HG03060 (cell line): ENCODE results near the gene SIGLEC5.

ENCODE experiments used
- ATAC-seq: cut with Tn5 transposase; IDR thresholded peaks from one replicate; pipeline ENCODE4 v1.9.1; 2021; ENCODE audit warnings: low read depth, moderate number of reproducible peaks; ENCODE audit not compliant: unreplicated experiment

SIGLEC5 gene

DNA sequence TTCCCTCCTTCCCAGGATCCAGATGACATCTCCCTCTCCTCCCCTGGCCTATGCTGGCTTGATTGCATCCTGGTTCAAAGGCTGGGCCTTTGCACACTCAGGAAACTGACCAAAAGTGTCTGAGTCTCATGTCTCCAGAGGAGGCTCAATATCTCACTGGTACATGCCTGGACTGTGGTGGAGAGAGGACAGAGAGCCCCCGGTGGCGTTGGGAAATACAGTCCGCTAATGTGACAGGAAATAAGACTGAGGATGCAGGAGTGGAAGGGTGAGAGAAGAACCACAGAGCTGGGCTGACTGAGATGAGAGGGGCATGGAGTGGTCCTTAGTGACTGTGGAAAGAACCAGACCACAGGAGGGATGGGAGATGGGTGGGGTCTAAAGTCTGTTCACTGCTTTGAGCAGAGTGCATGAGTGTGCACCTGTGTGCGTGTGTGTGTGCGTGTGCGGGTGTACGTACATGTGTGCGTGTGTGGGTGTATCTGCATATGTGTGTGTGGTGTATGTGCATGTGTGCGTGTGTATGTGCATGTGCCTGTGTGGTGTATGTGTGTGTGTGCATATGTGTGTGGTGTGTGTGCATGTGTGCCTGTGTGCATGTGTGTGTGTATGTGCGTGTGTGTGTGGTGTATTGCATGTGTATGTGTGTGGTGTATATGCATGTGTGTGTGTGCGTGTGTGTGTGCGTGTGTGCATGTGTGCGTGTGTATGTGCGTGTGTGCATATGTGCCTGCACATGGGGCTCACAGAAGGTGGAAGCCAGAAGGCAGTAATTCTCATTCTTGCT lies 1.9 kb downstream of the SIGLEC5 start:
- ATAC-seq, result no peak

DNA sequence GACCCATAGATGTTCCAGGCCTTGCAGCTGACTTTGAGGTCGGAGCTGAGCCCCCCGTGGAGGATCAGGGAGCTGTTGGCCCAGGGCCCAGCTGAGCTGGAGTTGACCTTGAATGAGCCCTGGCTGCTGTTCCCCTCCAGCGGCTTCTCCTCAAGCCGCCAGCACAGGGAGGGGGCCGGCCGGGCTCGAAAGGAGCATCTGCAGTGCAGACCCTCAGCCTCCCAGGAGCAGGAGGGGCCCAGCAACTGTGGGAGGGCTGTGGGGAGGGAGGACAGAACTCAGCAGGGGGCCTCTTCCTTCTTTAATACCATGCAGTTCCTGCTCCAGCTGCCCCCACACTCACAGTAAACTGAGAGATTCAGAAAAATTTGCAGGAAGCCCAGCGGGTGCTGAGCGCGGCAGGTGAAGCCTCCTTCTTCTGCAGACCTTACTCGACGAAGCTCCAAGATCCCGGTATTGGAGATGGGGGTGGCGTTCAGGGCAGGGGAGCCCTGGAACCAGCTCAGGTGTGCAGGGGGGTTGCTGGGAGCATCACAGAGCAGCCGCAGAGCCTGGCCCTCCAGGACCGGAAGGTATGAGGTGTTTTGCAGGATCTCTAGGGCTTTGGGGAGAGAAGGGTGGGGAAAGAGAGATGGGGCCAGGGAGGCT lies 2.6 kb downstream of the SIGLEC5 start:
- ATAC-seq, result no peak

DNA sequence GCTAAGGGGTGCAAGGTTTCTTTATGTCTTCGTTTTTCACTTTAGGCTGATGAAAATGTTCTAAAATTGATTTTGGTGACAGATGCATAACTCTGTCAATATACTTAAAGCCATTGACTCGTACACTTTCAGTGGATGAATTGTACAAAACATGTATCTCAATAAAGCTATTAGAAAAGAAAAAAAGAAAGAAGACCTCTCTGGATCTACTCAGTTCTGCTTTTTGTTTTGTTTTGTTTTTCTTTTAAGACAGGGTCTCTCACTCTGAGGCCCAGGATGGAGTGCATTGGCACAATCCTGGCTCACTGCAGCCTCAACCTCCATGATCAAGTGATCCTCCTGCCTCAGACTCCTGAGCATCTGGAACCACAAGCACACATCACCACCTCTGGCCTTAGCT lies 3.5 kb downstream of the SIGLEC5 start:
- ATAC-seq, result no peak

DNA sequence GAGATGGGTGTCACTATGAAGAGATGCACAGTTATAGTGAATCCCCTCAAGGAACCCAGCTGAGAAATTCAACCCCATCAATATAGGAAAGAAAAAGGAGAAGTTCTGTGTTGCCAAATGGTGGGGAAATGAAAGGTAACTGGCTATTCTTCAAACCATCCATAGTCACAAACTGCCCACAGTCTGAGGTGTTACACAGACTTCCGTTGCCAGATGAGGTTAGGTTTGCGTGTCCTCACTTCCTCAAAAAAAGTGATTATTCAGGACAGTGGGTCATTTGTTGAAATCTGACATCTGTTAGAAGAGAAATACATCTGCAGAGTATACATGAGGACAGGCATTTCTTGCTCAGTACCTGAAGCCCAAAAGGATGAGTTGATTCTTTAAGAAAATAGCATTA lies 9.0 kb downstream of the SIGLEC5 start:
- ATAC-seq, result no peak

DNA sequence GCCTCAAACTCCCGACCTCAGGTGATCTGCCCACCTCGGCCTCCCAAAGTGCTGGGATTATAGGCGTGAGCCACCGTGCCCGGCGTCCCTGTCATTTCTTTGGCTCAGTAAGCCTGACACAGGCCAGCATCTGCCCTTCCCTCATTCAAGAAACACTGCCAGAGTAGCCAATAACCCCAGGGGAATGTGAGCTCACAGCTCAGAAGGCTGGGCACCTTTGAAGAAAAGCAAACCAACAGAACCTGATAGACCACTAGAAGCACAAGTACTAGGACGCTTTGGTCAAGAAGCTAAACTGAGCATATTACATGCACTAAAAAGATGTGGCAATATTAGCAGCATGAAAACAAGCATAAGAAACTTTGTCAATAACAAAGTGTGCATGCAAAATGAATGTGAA lies 14.2 kb downstream of the SIGLEC5 start:
- no peak for ATAC-seq

DNA sequence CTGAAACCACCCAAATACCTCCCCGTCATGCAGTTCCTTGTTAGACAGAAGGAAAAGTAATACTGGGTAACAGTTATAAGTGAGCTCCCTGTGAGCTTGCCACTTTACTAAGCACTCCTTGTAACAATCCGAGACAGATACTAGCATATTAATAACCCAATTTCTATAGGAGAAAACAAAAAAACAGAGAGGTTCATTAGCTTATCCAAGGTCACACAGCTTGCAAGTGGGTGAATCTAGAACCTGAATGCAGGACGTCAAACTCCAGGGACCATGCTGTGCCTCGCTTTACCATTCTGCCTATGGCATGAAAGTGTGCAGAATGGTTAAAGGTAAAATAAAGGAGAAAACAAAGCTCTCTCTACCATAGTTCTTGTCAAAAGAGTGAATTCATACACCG lies 15.4 kb downstream of the SIGLEC5 start:
- no peak for ATAC-seq

DNA sequence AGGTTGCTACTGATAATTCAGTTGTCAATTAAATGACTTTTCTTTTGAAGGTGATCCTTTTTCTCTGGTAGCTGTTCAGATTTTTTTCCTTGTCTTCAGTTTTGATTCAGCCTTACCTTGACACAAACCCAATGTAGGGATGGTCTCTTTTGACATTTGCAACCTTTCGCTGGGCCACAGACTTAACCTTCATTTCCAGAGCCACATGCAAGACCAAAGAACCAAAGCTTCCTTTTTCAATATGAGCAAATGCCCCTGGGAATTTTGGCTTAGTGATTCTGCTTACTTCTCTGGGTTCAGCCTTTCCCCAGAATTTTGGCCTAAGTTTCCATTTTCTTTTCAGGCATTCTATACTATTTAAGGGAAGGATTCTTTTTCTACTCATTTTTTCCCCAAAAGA lies 19.6 kb downstream of the SIGLEC5 start:
- ATAC-seq, result no peak

DNA sequence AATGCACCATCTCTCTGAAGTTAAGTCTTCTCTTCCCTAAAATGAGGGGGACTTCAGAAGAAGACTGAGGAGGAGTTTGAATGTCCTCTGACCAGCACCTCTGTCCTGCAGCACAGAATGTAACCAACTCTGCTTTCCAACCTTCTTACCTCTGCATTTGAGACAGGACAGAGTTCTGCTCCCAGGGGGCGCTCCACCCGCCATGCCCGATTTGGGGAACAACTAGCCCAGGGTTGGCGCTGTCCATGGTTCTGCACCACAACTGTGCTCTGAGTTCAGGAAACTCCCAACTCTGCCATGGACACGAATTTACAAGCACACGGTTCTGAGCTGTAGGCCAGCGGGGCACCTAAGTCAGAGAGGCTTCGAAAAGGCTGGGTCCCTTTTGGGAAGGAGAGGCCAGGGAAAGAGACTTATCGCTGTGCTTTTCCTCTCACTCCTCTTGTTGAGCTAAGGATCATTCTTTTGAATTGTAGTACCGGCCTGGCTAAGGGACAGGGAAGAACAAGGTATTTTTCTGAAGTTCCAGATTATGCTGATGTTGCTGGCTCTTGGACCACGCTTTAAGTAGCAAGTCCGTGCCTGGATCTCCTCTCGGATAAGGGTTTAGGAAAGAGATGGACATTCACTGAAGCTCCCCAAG lies 22.2 kb downstream of the SIGLEC5 start:
- ATAC-seq, result no peak

DNA sequence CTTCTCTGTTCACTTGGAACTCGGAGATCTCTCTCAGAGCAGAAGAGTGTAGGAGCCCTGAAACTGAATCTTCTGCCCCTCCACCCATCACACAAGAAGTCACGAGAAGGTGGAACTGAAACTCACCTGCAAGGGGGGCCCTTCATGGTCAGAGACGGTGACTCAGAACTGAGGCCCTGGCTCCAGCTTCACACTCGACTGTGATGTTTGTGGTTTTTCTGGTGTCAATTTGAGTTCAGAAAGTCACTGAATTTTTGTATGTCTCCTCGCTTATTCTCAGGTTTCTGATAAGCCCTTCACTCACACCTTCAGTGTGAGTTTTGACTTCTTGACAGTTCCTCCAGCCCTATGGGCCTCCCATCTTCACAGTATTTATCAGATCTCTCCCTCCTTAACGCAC lies 23.1 kb downstream of the SIGLEC5 start:
- peak; percentile 76 for ATAC-seq

DNA sequence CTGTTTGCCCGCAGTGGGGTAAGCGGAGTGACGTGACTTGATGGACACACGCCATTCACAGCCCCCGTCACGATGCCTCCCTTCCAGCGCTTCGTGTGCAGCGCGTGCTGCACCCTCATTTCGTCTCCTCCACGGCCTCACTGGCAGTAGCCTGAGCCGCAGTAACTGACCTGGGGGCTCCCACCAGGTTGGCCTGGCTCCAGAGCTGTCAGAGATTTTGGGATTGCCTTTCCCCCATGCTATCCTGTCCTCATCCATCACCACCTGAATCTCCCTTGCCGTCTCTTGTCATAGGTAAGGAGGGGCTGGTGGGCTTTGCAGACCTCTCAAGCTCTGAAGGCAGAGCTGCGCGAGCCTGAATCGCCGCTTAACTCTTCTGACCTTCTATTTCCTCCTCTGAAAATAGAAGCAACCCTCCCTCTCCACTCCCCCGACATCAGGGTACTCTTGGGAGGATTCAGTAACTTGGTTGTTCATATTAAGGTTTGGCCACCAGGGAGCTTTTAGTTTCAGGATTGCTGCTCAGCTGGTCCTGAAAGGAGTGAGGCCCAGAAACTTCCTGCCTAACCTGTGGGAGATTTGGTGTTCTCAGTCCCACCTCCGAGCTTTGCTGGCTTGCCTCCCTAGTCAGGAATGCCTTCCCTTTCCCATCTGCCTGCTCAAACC lies 27.9 kb downstream of the SIGLEC5 start:
- ATAC-seq, result no peak

DNA sequence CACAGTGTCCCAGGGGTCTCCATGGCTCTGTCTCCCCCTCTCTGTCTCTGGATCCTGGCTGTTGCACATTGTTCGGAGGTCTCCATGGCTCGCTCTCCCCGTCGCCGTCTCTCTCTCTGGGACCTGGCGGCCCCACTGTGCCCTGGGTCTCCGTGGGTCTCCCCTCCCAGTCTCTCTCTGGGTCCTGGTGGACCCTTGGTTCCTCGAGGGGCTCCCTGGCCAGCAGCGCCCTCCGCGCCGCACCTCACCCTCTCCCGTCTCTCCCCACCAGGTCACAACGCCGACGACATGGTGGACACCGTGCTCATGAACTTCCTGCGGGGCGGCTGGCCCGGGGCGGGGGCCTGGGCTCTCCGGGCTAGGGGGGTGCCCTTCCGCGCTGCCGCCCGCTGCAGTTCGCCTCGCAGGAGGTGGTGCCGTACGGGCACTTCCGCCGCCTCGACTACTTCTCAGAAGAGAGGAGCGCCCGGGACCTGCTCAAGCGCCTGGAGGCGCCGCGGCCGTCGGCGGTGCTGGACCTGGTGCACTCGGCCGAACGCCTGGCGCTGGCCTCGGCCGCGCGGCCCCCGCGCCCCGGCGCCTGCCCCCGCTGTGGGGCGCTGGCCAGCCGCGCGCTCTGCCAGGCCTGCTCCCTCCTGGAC lies 29.1 kb downstream of the SIGLEC5 start:
- ATAC-seq, result no peak

DNA sequence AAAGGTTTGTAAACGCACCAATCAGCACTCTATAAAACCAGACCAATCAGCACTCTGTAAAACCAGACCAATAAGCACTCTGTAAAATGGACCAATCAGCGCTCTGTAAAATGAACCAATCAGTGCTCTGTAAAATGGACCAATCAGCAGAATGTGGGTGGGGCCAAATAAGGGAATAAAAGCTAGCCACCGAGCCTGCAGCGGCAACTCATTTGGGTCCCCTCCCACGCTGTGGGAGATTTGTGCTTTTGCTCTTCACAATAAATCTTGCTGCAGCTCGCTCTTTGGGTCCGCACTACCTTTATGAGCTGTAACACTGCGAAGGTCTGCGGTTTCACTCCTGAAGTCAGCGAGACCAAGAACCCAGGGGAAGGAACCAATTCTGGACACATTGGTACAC lies 31.1 kb downstream of the SIGLEC5 start:
- no peak for ATAC-seq

DNA sequence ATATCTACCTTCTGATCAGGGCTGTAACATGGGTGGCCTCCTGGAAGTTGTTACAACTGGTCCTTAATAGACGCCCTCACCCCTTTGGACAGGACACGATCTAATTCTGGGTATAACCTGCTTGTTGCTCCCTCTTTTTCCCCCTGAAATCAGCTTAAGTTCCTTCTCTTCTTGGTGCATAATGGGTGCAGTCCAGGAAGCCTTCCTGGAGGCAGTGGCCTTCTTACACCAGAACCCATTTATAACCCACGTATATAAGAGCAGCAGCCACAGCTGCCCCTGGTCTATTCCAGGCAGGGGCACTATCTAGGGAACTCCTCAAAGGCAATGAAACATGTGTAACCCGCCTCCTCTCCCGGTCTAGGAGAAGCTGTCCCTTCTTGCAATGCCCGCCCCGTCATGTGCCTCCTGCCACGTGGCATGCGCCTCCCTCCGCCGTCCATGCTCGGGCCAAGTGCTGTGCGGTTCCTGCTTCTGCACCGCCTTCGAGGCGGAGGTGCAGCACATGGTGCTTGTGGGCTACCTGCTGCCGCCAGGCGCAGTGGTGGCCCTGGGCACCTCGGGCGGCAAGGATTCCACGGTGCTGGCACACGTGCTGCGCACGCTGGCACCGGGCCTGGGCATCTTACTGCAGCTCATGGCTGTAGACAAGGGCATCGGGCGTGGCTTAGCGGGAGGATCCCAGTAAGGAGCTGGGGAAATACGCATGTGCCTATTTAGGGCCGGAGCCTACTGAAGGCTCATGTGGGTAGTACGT lies 31.9 kb downstream of the SIGLEC5 start:
- no peak for ATAC-seq

DNA sequence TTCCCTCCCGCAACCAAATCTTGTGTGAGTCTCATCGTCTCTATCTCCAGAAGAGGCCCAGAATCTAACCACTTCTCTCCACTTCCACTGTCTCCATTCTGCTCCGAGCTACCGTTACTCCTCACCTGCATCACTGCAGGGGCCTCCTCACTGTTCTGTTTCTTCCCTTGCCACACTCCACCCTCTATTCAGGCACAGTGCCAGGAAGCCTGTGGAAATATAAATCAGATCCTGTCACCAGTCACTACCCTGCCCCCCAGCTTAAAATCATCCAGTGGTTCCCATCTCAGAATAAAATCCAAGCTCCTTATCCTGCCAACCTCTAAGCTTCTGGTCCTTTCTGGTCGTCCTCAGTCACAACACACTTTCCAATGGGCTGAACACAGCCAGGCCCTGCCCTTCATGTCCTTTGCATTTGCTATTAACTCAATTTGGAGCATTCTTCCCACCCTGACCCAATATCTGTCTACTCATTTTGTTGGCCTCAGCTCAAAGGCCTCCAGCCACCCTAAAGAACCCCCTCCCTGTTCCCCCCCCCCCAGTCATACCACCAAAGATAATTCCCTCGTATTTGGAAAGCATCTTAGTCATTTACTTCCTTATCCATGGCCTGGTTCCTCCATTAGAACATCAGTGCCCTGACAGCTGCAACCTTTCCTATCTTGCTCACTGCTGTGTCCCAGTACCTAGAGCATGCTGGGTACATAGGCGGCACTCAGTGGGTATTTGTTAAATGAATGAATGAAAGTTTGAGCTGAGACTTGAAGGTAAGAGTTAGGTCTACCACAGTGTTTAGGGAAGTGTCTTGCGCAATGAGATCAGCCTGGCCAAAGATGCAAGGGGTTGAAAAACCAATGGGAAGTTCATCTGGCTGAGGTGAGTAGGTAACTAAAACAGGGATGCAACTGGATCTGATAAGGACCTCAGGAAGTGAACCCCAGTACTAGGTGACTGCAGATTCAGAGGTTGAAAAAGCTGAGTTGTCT lies 34.7 kb downstream of the SIGLEC5 start:
- ATAC-seq, result no peak

DNA sequence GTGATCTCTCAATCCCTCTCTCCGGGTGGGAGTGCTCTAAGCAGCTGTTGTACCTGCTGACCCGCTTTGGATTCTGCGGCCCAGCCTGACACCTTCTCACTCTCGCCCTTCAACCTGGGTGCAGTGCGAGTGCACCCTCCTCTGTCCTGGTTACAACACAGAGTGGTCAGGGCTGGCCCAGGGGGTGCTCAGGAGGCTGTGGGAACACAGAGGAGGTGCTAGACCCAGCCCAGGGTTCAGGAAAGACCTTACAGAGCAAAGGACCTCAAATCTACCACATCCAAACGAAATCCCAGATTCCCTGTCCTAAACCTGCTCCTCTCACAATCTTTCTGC lies 35.5 kb downstream of the SIGLEC5 start:
- ATAC-seq, result no peak

DNA sequence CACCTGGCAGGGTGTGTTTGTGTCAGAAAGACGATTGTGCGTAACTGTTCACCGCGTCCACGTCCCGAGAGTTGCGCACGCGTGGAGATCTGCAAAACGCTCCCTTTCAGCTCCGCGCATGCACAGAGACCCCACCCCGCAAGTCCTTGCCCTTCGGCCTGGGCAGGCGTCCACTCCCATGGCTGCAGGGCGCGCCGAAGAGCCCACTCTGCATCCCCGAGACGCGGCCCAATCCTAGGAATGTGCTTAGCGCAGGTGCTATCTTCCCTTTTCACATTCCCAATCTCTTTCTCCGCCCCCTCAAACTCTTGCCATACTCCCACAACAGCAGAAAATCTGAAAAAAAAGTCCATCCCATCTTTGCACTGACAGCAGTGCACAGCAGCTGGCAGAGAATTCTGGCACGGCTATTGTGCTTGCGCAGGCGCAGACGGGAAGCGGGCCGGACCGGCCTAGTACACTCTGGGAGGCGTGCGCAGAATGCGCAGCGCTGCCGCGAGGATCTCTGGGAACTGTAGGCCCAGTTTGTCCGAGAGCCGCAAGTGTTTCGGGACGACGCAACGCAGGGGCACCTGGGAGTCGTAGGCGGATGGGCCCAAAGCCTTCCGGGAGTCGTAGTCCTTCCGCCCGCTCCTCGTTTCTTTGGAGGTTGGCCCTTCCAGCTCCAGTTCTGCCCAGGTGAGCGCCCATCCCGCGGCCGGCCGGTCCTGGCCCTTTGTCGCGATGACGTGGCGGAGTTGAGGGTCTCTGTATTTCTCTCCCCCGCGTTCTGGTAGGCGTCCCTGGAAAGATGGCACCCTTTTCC lies 36.0 kb downstream of the SIGLEC5 start:
- peak; percentile 93 for ATAC-seq

DNA sequence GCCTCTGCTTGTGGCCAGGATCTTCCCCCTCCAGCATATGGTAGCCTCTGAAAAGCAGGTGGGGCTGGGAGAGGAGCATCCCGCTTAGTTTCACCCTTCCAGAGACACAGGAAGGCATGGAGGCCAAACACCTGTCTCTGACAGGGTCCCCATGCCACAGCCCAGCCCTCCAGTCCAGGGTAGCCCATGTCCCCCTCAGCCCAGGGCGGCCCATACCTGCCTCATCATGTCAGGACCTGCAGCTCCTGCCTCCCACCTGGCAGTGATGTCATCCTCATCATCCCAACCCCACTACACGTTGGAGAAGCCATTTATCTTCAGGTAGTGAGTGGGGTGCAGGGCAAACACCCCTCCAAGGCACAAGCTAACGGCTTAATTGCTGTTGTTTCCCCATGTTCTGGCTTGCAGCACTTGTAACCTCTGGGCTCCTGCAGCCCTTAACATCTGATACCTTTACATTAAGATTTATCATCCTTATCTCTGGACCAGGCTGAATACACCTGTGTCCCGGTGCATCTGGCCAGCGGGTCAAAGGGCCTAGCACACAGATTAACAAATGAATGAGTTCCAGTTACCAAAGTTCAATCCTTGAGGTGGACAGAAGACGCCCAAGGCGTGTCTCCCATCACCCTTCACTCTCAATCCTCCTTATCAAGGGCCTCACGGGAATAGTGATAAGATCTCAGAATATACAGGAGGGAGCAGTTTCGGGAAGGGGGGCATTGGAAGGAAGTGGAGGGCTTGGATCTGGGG lies 36.9 kb downstream of the SIGLEC5 start:
- ATAC-seq, result no peak

DNA sequence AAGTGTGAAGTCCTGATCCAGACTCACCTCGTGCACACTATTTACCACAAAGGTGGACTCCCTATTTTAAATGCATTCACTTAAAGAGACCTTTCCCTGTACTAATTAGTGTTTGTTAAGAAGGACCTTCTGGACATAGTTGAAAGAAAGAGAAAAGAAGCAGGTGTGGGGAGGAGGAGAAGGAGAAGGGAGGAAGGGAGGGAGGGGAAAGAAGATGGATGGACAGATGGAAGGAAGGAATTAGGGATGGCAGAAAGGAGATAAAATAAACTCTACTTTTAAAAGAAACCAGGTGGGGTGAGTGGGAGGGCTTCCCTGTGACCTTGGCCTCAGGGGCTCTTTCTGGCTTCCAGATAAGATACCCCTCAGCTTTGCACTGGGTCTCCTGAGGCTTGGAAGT lies 37.7 kb downstream of the SIGLEC5 start:
- ATAC-seq, result no peak
